IMR-90 (cell line): ENCODE data around the gene MEGF6. TPM values are rescaled to one million over a fixed set of nuclear protein-coding genes. Genes with fewer than 3 reads are reported as not detected.

Experiments used
- ATAC-seq: fragments of 200-7000 bp; cut with Tn5 transposase; 2 replicates; pipeline ENCODE4 v1.9.1; 2020; ENCODE audit warnings: low read depth, mild to moderate bottlenecking, moderate library complexity
- BruUV-seq: library from RNA; stranded (reverse); fragments of 400-500 nt; replicated peaks from 2 replicates; lab custom pipeline; 2021; lab: Mats Ljungman, UMichigan
- CTCF ChIA-PET: fragments of 300-600 bp; formaldehyde crosslinking; extraction: SDS; loops from one replicate; lab custom pipeline; 2021; ENCODE audit warnings: antibody characterized with exemption; lab: Yijun Ruan, JAX
- POLR2A ChIA-PET: fragments of 300-600 bp; sonication (Branson Sonifier 250); formaldehyde crosslinking; loops from one replicate; lab custom pipeline; 2022; ENCODE audit warnings: antibody characterized with exemption; ENCODE audit not compliant: unreplicated experiment; lab: Charles Lee
- DNase-seq: peaks from one replicate; pipeline ENCODE4 v3.0.0; 2013
- H2AFZ ChIP-seq: replicated peaks from 2 replicates; pipeline ENCODE3; 2013; ENCODE audit warnings: low read length, mild to moderate bottlenecking; ENCODE audit not compliant: poor library complexity
- H2AK5ac ChIP-seq: 2 replicates; pipeline ENCODE4 v1.6.1; 2013; ENCODE audit warnings: low read depth, low read length, inconsistent platforms
- H2AK9ac ChIP-seq: replicated peaks from 2 replicates; pipeline ENCODE3; 2013; ENCODE audit warnings: mild to moderate bottlenecking, low read depth, low read length, moderate library complexity; ENCODE audit not compliant: poor library complexity
- H2BK120ac ChIP-seq: 2 replicates; pipeline ENCODE4 v1.6.1; 2013; ENCODE audit warnings: low read depth, low read length, inconsistent platforms
- H2BK15ac ChIP-seq: 3 replicates; pipeline ENCODE4 v1.6.1; 2013; ENCODE audit warnings: low read depth, low read length, inconsistent platforms
- H2BK20ac ChIP-seq: 2 replicates; pipeline ENCODE4 v1.6.1; 2013; ENCODE audit warnings: low read depth, mild to moderate bottlenecking, inconsistent platforms, low read length, moderate library complexity
- H2BK5ac ChIP-seq: 2 replicates; pipeline ENCODE4 v1.6.1; 2013; ENCODE audit warnings: mild to moderate bottlenecking, low read depth, low read length, inconsistent platforms; ENCODE audit not compliant: poor library complexity, severe bottlenecking
- H3K14ac ChIP-seq: replicated peaks from 2 replicates; pipeline ENCODE4 v1.6.1; 2013; ENCODE audit warnings: low read depth, low read length, inconsistent platforms
- H3K18ac ChIP-seq: 2 replicates; pipeline ENCODE4 v1.6.1; 2013; ENCODE audit warnings: low read depth, low read length, control low read depth
- H3K23ac ChIP-seq: 2 replicates; pipeline ENCODE4 v1.6.1; 2013; ENCODE audit warnings: low read depth, low read length, inconsistent platforms
- H3K27ac ChIP-seq: 2 replicates; pipeline ENCODE4 v1.5.1; 2013; ENCODE audit warnings: mild to moderate bottlenecking, control low read depth, low read length; ENCODE audit not compliant: insufficient read depth
- H3K27me3 ChIP-seq: 2 replicates; pipeline ENCODE4 v1.6.1; 2013; ENCODE audit warnings: low read length; ENCODE audit not compliant: control insufficient read depth, insufficient read depth
- H3K36me3 ChIP-seq: 2 replicates; pipeline ENCODE4 v1.6.1; 2013; ENCODE audit warnings: low read length, mixed read lengths; ENCODE audit not compliant: control insufficient read depth, insufficient read depth
- H3K4ac ChIP-seq: 2 replicates; pipeline ENCODE4 v1.6.1; 2013; ENCODE audit warnings: low read depth, low read length, inconsistent platforms
- H3K4me1 ChIP-seq: 2 replicates; pipeline ENCODE4 v1.6.1; 2013; ENCODE audit warnings: low read length, mixed read lengths; ENCODE audit not compliant: control insufficient read depth, insufficient read depth
- H3K4me2 ChIP-seq: 2 replicates; pipeline ENCODE4 v1.6.1; 2013; ENCODE audit warnings: low read depth, mild to moderate bottlenecking, control low read depth, low read length, moderate library complexity
- H3K4me3 ChIP-seq: 2 replicates; pipeline ENCODE4 v1.5.1; 2013; ENCODE audit warnings: low read depth, mild to moderate bottlenecking, control low read depth, low read length, moderate library complexity; ENCODE audit not compliant: insufficient read depth
- H3K56ac ChIP-seq: 2 replicates; pipeline ENCODE4 v1.6.1; 2013; ENCODE audit warnings: low read length, inconsistent platforms; ENCODE audit not compliant: insufficient read depth; ENCODE audit errors: extremely low read depth
- H3K79me1 ChIP-seq, 2 experiments: 2 replicates each; pipeline ENCODE4 v1.6.1; 2013; ENCODE audit warnings: low read length in 2 of 2, inconsistent platforms in 1 of 2, low read depth in 1 of 2
- H3K9ac ChIP-seq: 2 replicates; pipeline ENCODE4 v1.6.1; 2013; ENCODE audit warnings: low read depth, low read length, control low read depth
- H3K9me1 ChIP-seq: 2 replicates; pipeline ENCODE4 v1.6.1; 2013; ENCODE audit warnings: low read length, inconsistent platforms; ENCODE audit not compliant: insufficient read depth
- H3K9me3 ChIP-seq: 2 replicates; pipeline ENCODE4 v1.6.1; 2013; ENCODE audit warnings: low read length; ENCODE audit not compliant: control insufficient read depth, insufficient read depth
- H4K20me1 ChIP-seq: 2 replicates; pipeline ENCODE4 v1.6.1; 2013; ENCODE audit warnings: low read length, inconsistent platforms; ENCODE audit not compliant: insufficient read depth
- H4K5ac ChIP-seq: 2 replicates; pipeline ENCODE4 v1.6.1; 2013; ENCODE audit warnings: mild to moderate bottlenecking, low read depth, low read length, control low read depth
- H4K8ac ChIP-seq, 2 experiments: 2 replicates each; pipeline ENCODE4 v1.6.1; 2013; ENCODE audit warnings: low read depth in 2 of 2, low read length in 2 of 2, control low read depth in 1 of 2, inconsistent platforms in 1 of 2
- H4K91ac ChIP-seq: 2 replicates; pipeline ENCODE4 v1.6.1; 2013; ENCODE audit warnings: low read depth, low read length, inconsistent platforms; ENCODE audit not compliant: insufficient read depth
- MAZ ChIP-seq: IDR thresholded peaks from 2 replicates; pipeline ENCODE4 v1.6.1; 2012; ENCODE audit warnings: low read depth, mild to moderate bottlenecking, low read length, improper control_type of control experiment, moderate library complexity, borderline replicate concordance
- RCOR1 ChIP-seq: IDR thresholded peaks from 2 replicates; pipeline ENCODE4 v1.6.1; 2012; ENCODE audit warnings: mild to moderate bottlenecking, low read length, improper control_type of control experiment; ENCODE audit not compliant: insufficient replicate concordance
- USF2 ChIP-seq: fragments of 150-350 bp; IDR thresholded peaks from 2 replicates; pipeline ENCODE4 v1.6.1; 2017; ENCODE audit warnings: mild to moderate bottlenecking, antibody characterized with exemption, low read length, low read depth
- WGBS, 2 experiments: methylation state at CpG; one replicate each; pipeline versions ENCODE4 v1.1.5 to v1.1.7; 2013; ENCODE audit warnings: missing lambda C conversion rate in 2 of 2; ENCODE audit not compliant: insufficient read length in 1 of 2; ENCODE audit errors: extremely low coverage in 2 of 2; 5-methylcytosine and 5-hydroxymethylcytosine counted together
- dilution Hi-C: fragments of 300-500 bp; cut with HindIII; formaldehyde crosslinking; loops from one replicate; pipeline ENCODE4 v1.14.3; 2018; ENCODE audit warnings: low sequenced_read_pairs; ENCODE audit not compliant: unreplicated experiment
- in situ Hi-C: fragments of 300-500 bp; cut with MboI; formaldehyde crosslinking; loops from 3 replicates; pipeline ENCODE4 v1.14.3; 2019; ENCODE audit warnings: low sequenced_read_pairs, inconsistent platforms, mixed read lengths
- intact Hi-C: fragments of 100-400 bp; cut with micrococcal nuclease; formaldehyde crosslinking; loops from 2 replicates; pipeline ENCODE4 v1.10.0; 2022
- polyA plus RNA-seq, 3 experiments: library from polyadenylated mRNA; depleted of rRNA; stranded (reverse); fragments of >200 nt; gene quantifications; 2 replicates each; pipeline ENCODE4 v1.2.3, GENCODE V29; 2012; ENCODE audit warnings: low replicate concordance in 1 of 3
- total RNA-seq: library from RNA; depleted of rRNA; stranded (reverse); fragments of >200 nt; gene quantifications from 2 replicates; pipeline ENCODE4 v1.2.3, GENCODE V29; 2012
- TF ChIP-seq, protein P1 (sequence below): fragments of 150-350 bp; IDR thresholded peaks from 2 replicates; pipeline ENCODE4 v1.6.1; 2016; ENCODE audit warnings: low read depth, mild to moderate bottlenecking, low read length, moderate library complexity, borderline replicate concordance

The MEGF6 gene
- total and polyA plus RNA-seq, 2 of the 4 experiments (the other 2 are of a cell fraction): 0.72 to 4.1 TPM

DNA sequence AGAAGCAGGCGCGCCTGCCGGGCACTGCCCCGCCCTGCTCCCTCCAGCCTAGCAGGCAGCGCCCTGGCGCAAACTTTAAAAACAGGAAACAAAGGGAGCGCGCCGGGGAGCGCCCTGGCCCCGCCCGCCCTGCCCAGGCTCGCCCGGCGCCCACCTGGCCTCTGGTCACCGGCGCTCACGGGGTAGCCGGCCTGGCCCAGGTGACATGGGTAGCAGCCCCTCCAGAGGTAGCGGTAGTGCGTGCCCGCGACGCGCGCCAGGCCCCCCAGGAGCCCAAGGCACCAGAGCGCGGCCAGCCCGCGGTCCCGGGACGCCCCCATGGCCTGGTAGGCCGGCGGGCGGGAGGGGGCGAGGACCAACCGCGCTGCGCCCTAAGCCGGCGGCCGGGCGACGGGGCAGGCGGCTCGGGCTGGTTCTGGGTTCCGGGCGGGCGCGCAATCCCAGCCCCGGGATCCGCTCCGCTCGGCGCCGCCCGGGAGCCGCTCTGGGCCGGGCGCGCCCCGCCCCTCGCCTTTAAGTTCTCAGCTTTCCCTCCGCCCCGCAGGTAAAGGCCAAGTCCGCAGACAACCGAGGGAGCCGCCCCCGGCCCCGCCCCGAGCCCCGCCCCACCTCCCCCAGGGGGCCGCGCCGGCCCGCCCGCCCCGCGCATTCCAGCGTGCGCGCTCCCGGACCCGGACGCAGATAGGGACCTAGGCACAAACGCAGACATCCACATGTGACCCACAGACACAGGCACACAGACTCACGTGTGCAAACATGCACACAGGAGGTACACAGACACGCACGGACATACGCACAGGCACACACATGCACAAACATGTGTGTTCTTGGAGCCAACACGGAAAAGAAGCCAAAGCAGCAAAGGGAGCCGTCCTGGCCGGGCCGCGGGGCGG lies 80.1 kb downstream of the MEGF6 start:
- peak overlapping the region; percentile 14; the same call in 1 of the 2 replicates for H3K27ac ChIP-seq
- H2BK120ac ChIP-seq: peak overlapping the region; percentile 77
- H3K4me3 ChIP-seq: peak overlapping the region; percentile 66
- H2AK5ac ChIP-seq: peak overlapping the region; percentile 92; the same call in 1 of the 2 replicates
- H2BK5ac ChIP-seq: no peak overlapping the region
- H3K14ac ChIP-seq: peak overlapping the region; percentile 82
- ChIA-PET CTCF (no interaction called here), POLR2A (no interaction called here)
- no peak for TF ChIP-seq RCOR1
- TF ChIP-seq, protein P1, sequence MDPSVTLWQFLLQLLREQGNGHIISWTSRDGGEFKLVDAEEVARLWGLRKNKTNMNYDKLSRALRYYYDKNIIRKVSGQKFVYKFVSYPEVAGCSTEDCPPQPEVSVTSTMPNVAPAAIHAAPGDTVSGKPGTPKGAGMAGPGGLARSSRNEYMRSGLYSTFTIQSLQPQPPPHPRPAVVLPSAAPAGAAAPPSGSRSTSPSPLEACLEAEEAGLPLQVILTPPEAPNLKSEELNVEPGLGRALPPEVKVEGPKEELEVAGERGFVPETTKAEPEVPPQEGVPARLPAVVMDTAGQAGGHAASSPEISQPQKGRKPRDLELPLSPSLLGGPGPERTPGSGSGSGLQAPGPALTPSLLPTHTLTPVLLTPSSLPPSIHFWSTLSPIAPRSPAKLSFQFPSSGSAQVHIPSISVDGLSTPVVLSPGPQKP: no peak
- peak; percentile 15; the same call in 1 of the 2 replicates for TF ChIP-seq USF2
- TF ChIP-seq MAZ: peak; percentile 11; the same call in 1 of the 2 replicates
- no peaks in the 10 kb centered on the region for H3K36me3 ChIP-seq
- H2AFZ ChIP-seq: peak overlapping the region; percentile 94
- WGBS, 2 experiments: 0% methylated on average over 19 of the region's 96 CpGs; no CpG with 5 or more reads in 1 of the 2 experiments
- peak overlapping the region; percentile 9; the same call in 1 of the 3 replicates for H2BK15ac ChIP-seq
- no peaks in the 10 kb centered on the region for H3K27me3 ChIP-seq
- H3K9me3 ChIP-seq: no peaks in the 10 kb centered on the region
- H3K4me2 ChIP-seq: peak overlapping the region; percentile 90
- H3K9me1 ChIP-seq: peaks cover 2% of the 10 kb centered on the region; the same call in 1 of the 2 replicates
- no peak overlapping the region; the same call in 1 of the 2 replicates for H3K18ac ChIP-seq
- peak overlapping the region; percentile 91 for H2AK9ac ChIP-seq
- peak overlapping the region; percentile 56; the same call in 1 of the 2 replicates for H3K9ac ChIP-seq
- H4K91ac ChIP-seq: peak overlapping the region; percentile 77
- H3K56ac ChIP-seq: peak overlapping the region; percentile 67
- H3K4me1 ChIP-seq: peaks cover 4% of the 10 kb centered on the region
- peak overlapping the region; percentile 80 for H4K5ac ChIP-seq
- intact Hi-C loops: no loop called here
- H2BK20ac ChIP-seq: peak overlapping the region; percentile 92; the same call in 1 of the 2 replicates
- ATAC-seq (peak; percentile 88), DNase-seq (peak; percentile 19)
- no TSS peak for BruUV-seq
- peak overlapping the region; percentile 96 for H3K4ac ChIP-seq
- H4K20me1 ChIP-seq: no peaks in the 10 kb centered on the region
- H3K79me1 ChIP-seq: peaks cover 0 to 10% of the 10 kb centered on the region in 2 experiments; a peak in 2 of 4 replicates
- in situ Hi-C loops: no loop called here
- H4K8ac ChIP-seq: peak overlapping the region; percentile 88 to 99; a peak in 3 of 4 replicates
- H3K23ac ChIP-seq: peak overlapping the region; percentile 89; the same call in 1 of the 2 replicates
- dilution Hi-C loops: no loop called here
